ENCODE data around the gene FAM83E. TPM values are rescaled to one million over a fixed set of nuclear protein-coding genes. Genes with fewer than 3 reads are reported as not detected.

FAM83E gene
- total and polyA plus RNA-seq, 2 of the 8 experiments (the other 6 are each of a cell fraction or from before 2014, with no cell fraction given), result 1.8 to 5.3 TPM

GRCh38 chr19:48623556-48624066, 8.7 kb upstream of the FAM83E start:
- Histone ChIP-seq H3K14ac (ENCODE audit: insufficient read length) (no peak overlapping the region), H3K79me2 (ENCODE audit: control insufficient read depth in 1 of 2, insufficient read depth in 2 of 2, low read length in 2 of 2) (peaks cover 3 to 19% of the 10 kb centered on the region in 2 experiments), H4K8ac (ENCODE audit: extremely low read depth, insufficient read depth, low read length) (no peak overlapping the region), H3K18ac (ENCODE audit: extremely low read depth, low read length) (peak overlapping the region; percentile 89; the same call in 1 of the 2 replicates), H4K91ac (replicated peaks; ENCODE audit: insufficient read length, low read length) (peak overlapping the region; percentile 71), H2AFZ (ENCODE audit: low read length) (no peak overlapping the region), H2BK20ac (ENCODE audit: low read length) (no peak overlapping the region), H2AK5ac (ENCODE audit: low read depth, low read length) (peak overlapping the region; percentile 11; the same call in 1 of the 2 replicates), H3K56ac (replicated peaks; ENCODE audit: insufficient read length, low read depth, low read length) (no peak overlapping the region), H2BK12ac (ENCODE audit: low read depth, low read length) (0 out of 2 replicates have a peak overlapping the region, but pooled peaks have one; percentile 53), H3K4me1 (replicated peaks in 1 of 4; ENCODE audit: control insufficient read depth in 3 of 4, insufficient read depth in 4 of 4, low read length in 3 of 4) (peaks cover 3 to 11% (median 6%) of the 10 kb centered on the region in 4 experiments; a peak in 6 of 7 replicates), H3K4me2 (ENCODE audit: insufficient read depth in 1 of 2, low read depth in 2 of 2, low read length in 2 of 2) (peak overlapping the region; percentile 66 to 75), H3K9ac (replicated peaks in 1 of 4; ENCODE audit: extremely low read depth in 1 of 4, low read depth in 3 of 4, low read length in 3 of 4) (peak overlapping the region in 3 of 4 experiments; percentile 57 to 62 (median 58); a peak in 6 of 7 replicates), H2BK5ac (ENCODE audit: low read depth, low read length) (peak overlapping the region; percentile 36), H2BK120ac (replicated peaks; ENCODE audit: low read depth, low read length) (no peak overlapping the region), H3K36me3 (ENCODE audit: control insufficient read depth in 2 of 4, insufficient read depth in 4 of 4, low read length in 3 of 4) (peaks cover 0 to 7% (median 1%) of the 10 kb centered on the region in 4 experiments; a peak in 1 of 8 replicates), H2BK15ac (ENCODE audit: low read length) (0 out of 2 replicates have a peak overlapping the region, but pooled peaks have one; percentile 83), H3K9me3 (ENCODE audit: insufficient read depth in 2 of 2, low read depth in 1 of 2, low read length in 1 of 2) (no peaks in the 10 kb centered on the region), H3K27me3 (replicated peaks in 1 of 4; ENCODE audit: control insufficient read depth in 3 of 4, extremely low read depth in 1 of 4, insufficient read depth in 3 of 4, low read length in 3 of 4) (no peaks in the 10 kb centered on the region), H3K23ac (ENCODE audit: insufficient read length) (no peak overlapping the region), H4K20me1 (replicated peaks in 1 of 2; ENCODE audit: control insufficient read depth in 1 of 2, insufficient read depth in 2 of 2, low read length in 2 of 2) (peaks cover 2 to 5% of the 10 kb centered on the region in 2 experiments), H3K27ac (ENCODE audit: low read depth, low read length) (peak overlapping the region; percentile 77), H3K4ac (replicated peaks; ENCODE audit: insufficient read length, low read depth, low read length) (no peak overlapping the region), H3K23me2 (ENCODE audit: low read depth, low read length) (peaks cover 15% of the 10 kb centered on the region), H4K5ac (ENCODE audit: insufficient read length, low read depth, low read length) (no peak overlapping the region), H3K79me1 (ENCODE audit: low read depth, low read length) (no peaks in the 10 kb centered on the region; the same call in 1 of the 2 replicates), H3K4me3 (ENCODE audit: extremely low read depth in 1 of 4, insufficient read depth in 2 of 4, low read depth in 3 of 4, low read length in 4 of 4) (peak overlapping the region; percentile 38 to 87 (median 50); a peak in 7 of 8 replicates)
- no peak for FAIRE-seq
- 43% methylated on average over 8 of the region's 8 CpGs; no CpG with 5 or more reads in 1 of the 2 experiments for WGBS, 2 experiments (ENCODE audit: extremely low coverage in 1 of 2, insufficient coverage in 1 of 2, insufficient read length in 1 of 2, insufficient replicate concordance in 2 of 2, low coverage in 1 of 2, low lambda C conversion rate in 2 of 2, missing lambda C conversion rate in 1 of 2)
- POLR2A ChIA-PET (ENCODE audit: partially characterized antibody), result interaction anchor here (0.6 to 30.9 kb wide), 5 partner anchors 1 to 223 kb away, joined by 3 to 788 read pairs (median 4); partner anchors contain the start of genes CA11, DBP, FAM83E and RPL18
- CTCF ChIA-PET (ENCODE audit: partially characterized antibody), result interaction anchor here (0.9 kb wide), 1 partner anchor 10 kb away, joined by 3 read pairs; no protein-coding TSS in a partner anchor
- DNase-seq (ENCODE audit: low read depth in 1 of 2, low spot score in 2 of 2), result no peak
- peak; percentile 58; the same call in 1 of the 2 replicates for TF ChIP-seq TAF1 (IDR thresholded peaks at IDR 0.05; ENCODE audit: low read depth, low read length)
- TF ChIP-seq POU5F1 (IDR thresholded peaks at IDR 0.05; ENCODE audit: low read depth, low read length), result no peak
- TF ChIP-seq HDAC2 (IDR thresholded peaks at IDR 0.05; ENCODE audit: borderline replicate concordance in 1 of 2, low read depth in 2 of 2, low read length in 2 of 2), result 0 out of 4 replicates have a peak, but pooled peaks of 1 of the 2 experiments have one; percentile 8
- TF ChIP-seq POLR2AphosphoS5 (IDR thresholded peaks at IDR 0.05; ENCODE audit: low read depth, low read length), result no peak; the same call in 1 of the 2 replicates
- TF ChIP-seq RFX5 (IDR thresholded peaks at IDR 0.05; ENCODE audit: borderline replicate concordance, low read depth, low read length), result no peak
- TF ChIP-seq FOSL1 (IDR thresholded peaks at IDR 0.05; ENCODE audit: insufficient read depth, low read depth, low read length), result no peak
- no peak for TF ChIP-seq E2F6 (IDR thresholded peaks at IDR 0.05)
- no peak for TF ChIP-seq RXRA (IDR thresholded peaks at IDR 0.05; ENCODE audit: insufficient read depth, low read depth, low read length)
- peak; percentile 5; the same call in 1 of the 2 replicates for TF ChIP-seq TBP (IDR thresholded peaks at IDR 0.05; ENCODE audit: low read depth, low read length)
- no peak for TF ChIP-seq USF2 (IDR thresholded peaks at IDR 0.05; ENCODE audit: low read length)
